Uterus (tissue), 2 donors: ENCODE data around the gene ASB5.

Source experiments
- CTCF ChIP-seq, 4 experiments: fragments of 200-600 bp in 2 of 4; fragments of 450-650 bp in 2 of 4; sonication (generic) in 2 of 4; IDR thresholded peaks; one replicate each; pipeline ENCODE4 v1.5.1; 2016 to 2019; ENCODE audit warnings: antibody characterized with exemption in 4 of 4, mild to moderate bottlenecking in 2 of 4, moderate library complexity in 1 of 4
- POLR2A ChIP-seq, 2 donors: fragments of 450-650 bp; IDR thresholded peaks; one replicate each; pipeline ENCODE4 v1.6.1; 2016; ENCODE audit warnings: antibody characterized with exemption in 2 of 2, mild to moderate bottlenecking in 1 of 2, moderate library complexity in 1 of 2

- TF ChIP-seq CTCF (IDR thresholded peaks at IDR 0.05) (no peak), POLR2A (IDR thresholded peaks at IDR 0.05) (no peak)
Measured at GRCh38 chr4:176272799-176273198, 3.8 kb upstream of the ASB5 start.
